AG09309 (cell line): ENCODE measurements around the gene SLC66A3.

Experiments used
- DNase-seq: peaks from one replicate; pipeline ENCODE4 v3.0.0-alpha.2; 2010; ENCODE audit warnings: low read depth
- H3K4me3 ChIP-seq: 2 replicates; pipeline ENCODE4 v1.5.1; 2011; ENCODE audit warnings: mild to moderate bottlenecking, low read depth, low read length, moderate library complexity; ENCODE audit not compliant: control insufficient read depth
- TF ChIP-seq, protein P1 (sequence below): IDR thresholded peaks from 2 replicates; pipeline ENCODE4 v1.5.1; 2011; ENCODE audit warnings: mild to moderate bottlenecking, low read depth, low read length, inconsistent platforms; ENCODE audit not compliant: insufficient read depth, control insufficient read depth; ENCODE audit errors: missing control alignments

SLC66A3 gene

DNA sequence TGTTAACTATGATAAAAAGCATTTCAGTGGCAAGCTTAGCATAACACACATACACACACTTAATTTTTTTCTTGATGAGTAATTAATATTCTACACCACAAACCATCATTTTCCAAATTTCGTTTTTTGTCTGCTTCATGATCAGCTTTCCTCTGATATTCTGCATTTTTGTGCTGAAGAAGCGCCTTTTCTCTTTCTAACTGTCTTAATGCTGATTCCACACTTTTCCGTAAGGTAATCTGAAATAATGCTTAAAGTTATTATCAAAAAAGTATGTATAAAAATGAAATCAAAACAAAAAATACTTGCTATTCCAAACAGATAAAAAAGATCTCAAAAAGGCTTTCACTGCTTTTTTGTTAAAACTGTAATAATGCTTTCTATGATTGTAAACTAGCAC is 60.1 kb downstream of the SLC66A3 start:
- no peak for DNase-seq
- TF ChIP-seq, protein P1, sequence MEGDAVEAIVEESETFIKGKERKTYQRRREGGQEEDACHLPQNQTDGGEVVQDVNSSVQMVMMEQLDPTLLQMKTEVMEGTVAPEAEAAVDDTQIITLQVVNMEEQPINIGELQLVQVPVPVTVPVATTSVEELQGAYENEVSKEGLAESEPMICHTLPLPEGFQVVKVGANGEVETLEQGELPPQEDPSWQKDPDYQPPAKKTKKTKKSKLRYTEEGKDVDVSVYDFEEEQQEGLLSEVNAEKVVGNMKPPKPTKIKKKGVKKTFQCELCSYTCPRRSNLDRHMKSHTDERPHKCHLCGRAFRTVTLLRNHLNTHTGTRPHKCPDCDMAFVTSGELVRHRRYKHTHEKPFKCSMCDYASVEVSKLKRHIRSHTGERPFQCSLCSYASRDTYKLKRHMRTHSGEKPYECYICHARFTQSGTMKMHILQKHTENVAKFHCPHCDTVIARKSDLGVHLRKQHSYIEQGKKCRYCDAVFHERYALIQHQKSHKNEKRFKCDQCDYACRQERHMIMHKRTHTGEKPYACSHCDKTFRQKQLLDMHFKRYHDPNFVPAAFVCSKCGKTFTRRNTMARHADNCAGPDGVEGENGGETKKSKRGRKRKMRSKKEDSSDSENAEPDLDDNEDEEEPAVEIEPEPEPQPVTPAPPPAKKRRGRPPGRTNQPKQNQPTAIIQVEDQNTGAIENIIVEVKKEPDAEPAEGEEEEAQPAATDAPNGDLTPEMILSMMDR: no peak
- H3K4me3 ChIP-seq: no peak overlapping the region

GRCh38 chr2:11220445-11220844 is 65.2 kb downstream of the SLC66A3 start:
- no peak for DNase-seq
- TF ChIP-seq, protein P1: no peak
- no peak overlapping the region for H3K4me3 ChIP-seq

DNA sequence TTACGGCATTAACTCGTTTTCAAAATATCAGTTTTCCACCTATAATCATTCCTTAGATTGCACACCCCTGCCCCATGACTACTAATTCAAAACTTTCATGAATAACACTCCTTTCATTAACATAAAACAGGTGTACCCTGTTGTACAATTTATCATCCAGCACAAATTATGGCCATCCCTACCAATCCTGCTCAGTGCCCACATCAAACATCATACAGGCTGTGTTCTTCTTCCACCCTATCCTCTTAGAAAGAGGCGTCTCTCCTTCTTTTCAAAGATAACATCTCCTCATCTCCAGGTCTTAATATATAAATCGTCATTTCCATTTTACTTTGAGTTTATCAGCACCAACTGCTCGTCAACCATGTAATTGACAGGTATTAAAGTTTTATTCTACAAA is 67.6 kb downstream of the SLC66A3 start:
- TF ChIP-seq, protein P1: no peak
- H3K4me3 ChIP-seq: no peak overlapping the region
- no peak for DNase-seq

GRCh38 chr2:11224887-11225286 is 69.6 kb downstream of the SLC66A3 start:
- DNase-seq: no peak
- TF ChIP-seq, protein P1: no peak
- H3K4me3 ChIP-seq: no peak overlapping the region

DNA sequence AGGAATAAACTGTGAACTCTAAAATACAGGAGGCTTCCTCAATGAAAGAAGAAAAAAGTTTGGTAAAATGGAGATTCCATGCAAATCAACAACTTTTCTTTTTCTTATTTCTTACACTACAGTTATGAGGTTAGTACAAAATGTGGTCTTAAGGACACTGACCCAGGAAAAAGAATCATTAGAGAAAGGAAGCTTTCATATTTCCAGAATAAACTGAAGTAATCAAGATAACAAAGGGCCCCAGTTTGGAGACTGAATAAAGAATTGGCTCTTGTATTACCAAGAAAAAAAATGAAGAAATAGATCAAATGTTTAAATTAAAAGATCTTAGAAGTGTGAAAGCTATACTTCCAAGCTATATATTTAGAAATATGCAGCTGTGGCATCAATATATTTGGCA is 72.3 kb downstream of the SLC66A3 start:
- DNase-seq: no peak
- no peak overlapping the region for H3K4me3 ChIP-seq
- TF ChIP-seq, protein P1: no peak
